ENCODE measurements around the gene MALRD1. TPM values are rescaled to one million over a fixed set of nuclear protein-coding genes. Genes with fewer than 3 reads are reported as not detected.
"Not testable (repeated sequence)": the region's sequence is repeated elsewhere in the genome, so short reads cannot be mapped to it uniquely, and the experiment has no call there.

MALRD1 gene
- polyA plus RNA-seq, 3 donors: 2.0 to 3.7 (median 2.1) TPM

DNA sequence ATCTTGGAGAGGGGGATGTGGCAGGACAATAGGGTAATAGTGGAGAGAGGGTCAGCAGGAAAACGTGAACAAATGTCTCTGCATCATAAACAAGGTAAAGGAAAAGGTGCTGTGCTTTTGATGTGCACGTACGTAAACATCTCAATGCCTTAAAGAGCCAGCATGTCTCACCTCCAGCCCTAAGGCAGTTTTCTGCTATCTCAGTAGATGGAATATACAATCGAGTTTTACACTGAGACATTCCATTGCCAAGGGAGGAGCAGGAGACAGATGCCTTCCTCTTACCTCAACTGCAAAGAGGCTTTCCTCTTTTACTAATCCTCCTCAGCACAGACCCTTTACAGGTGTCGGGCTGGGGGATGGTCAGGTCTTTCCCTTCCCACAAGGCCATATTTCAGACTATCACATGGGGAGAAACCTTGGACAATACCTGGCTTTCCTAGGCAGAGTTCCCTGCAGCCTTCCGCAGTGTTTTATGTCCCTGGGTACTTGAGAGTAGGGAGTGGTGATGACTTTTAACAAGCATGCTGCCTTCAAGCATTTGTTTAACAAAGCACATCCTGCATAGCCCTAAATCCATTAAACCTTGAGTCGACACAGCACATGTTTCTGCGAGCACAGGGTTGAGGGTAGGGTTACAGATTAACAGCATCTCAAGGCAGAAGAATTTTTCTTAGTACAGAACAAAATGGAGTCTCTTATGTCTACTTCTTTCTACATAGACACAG lies 461.6 kb downstream of the MALRD1 start:
- not testable (repeated sequence) for DNase-seq (ENCODE audit: extremely low read depth in 1 of 11, low read depth in 9 of 11, low spot score in 4 of 11)

DNA sequence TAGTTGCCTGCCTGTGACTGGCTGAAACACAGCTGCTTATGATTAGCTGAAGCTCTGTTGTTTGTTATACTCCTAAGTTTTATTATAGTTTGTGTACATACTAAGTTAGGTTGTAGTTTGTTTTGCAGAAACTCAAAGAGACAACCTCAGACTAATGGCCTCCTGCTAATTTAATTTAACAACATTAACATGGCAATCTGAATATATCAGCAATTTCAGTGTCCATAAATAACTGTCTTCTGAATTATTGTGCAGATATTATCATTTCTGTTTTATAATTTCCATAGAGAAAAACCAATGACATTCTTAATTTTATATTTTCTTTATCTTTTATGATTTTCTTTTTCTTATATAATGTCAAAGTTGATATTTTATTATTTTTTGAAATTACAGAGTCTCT lies 469.5 kb downstream of the MALRD1 start:
- no peak for DNase-seq (ENCODE audit: extremely low read depth in 1 of 11, low read depth in 9 of 11, low spot score in 4 of 11)

GRCh38 chr10:19518632-19519031 lies 470.0 kb downstream of the MALRD1 start:
- no peak for DNase-seq (ENCODE audit: extremely low read depth in 1 of 11, low read depth in 9 of 11, low spot score in 4 of 11)

- no peak for DNase-seq (ENCODE audit: extremely low read depth in 1 of 11, low read depth in 9 of 11, low spot score in 4 of 11)
Observed at GRCh38 chr10:19531324-19531723, 482.7 kb downstream of the MALRD1 start.

DNA sequence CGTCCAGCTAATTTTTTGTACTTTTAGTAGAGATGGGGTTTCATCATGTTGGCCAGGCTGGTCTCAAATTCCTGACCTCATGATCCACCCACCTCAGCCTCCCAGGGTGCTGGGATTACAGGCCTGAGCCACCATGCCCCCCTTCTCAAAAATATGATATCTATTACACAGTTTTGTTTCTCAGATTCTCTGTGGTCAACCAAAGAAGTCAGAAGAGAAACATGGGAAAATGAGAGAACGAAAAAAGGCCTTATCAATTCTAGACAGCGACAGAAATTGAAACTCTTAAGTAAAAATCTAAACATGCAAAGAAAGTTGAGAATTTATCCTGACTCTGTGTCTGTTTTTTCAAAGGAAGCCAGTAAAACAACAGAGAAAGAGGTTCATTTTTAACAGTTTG lies 483.8 kb downstream of the MALRD1 start:
- no peak for DNase-seq (ENCODE audit: extremely low read depth in 1 of 11, low read depth in 9 of 11, low spot score in 4 of 11)

DNA sequence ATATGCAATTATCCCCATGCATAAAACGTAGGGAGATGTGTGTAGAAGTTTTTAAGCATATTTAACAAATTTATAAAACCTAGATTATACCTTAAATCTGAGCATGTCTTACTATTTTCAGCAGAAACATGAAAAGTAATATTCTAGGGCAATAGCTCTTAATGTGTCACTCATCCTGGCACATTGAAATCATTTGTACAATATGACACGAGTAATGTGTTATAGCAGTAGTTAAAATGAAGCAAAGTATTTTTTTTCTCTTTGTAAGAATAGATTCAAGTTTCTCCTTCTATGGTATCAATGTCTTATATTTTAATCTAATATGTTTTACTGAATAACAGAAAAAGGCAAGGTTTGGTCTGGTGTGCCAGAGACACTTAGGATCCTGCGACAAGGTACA lies 492.7 kb downstream of the MALRD1 start:
- DNase-seq (ENCODE audit: extremely low read depth in 1 of 11, low read depth in 9 of 11, low spot score in 4 of 11): no peak

DNA sequence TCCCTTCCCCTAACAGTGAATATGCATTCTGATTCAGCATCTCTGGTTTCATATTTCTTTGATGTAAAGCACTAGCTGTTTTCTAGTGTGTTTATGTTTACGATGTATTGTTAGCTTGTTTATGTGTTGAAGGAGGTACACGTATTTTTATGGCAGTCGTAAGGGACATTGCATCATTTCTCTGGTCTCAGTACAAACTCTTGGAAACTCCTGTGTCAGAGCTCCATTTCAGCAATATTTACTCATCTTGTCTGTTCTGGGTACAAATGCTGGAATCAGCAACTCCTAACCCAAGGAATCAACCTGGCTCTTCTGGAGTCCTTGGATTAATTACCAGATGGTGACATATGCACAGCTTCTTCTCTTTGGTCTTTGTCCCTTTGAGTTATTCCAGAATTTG lies 497.6 kb downstream of the MALRD1 start:
- DNase-seq (ENCODE audit: extremely low read depth in 1 of 11, low read depth in 9 of 11, low spot score in 4 of 11): no peak

GRCh38 chr10:19549503-19549902 lies 500.9 kb downstream of the MALRD1 start:
- DNase-seq (ENCODE audit: extremely low read depth in 1 of 11, low read depth in 9 of 11, low spot score in 4 of 11): no peak

- no peak for DNase-seq (ENCODE audit: extremely low read depth in 1 of 11, low read depth in 9 of 11, low spot score in 4 of 11)
Observed at GRCh38 chr10:19556666-19557065, 508.1 kb downstream of the MALRD1 start.

DNA sequence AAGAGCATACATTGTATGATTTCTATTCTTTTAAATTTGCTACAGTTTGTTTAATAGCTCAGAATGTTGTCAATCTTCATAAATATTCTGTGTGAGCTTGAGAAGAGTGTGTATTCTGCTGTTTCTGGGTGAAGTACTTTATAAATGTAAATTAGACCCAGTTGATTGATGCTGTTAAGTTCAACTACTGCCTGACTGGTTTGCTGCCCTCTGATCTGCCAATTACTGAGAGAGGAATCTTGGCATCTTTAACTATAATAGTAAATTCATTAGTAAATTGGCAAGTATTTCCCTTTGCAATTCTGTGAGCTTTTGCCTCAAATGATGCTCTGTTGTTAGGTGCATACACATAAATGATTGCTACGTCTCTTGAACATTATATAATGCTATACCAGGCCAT lies 512.6 kb downstream of the MALRD1 start:
- DNase-seq (ENCODE audit: extremely low read depth in 1 of 11, low read depth in 9 of 11, low spot score in 4 of 11): no peak

DNA sequence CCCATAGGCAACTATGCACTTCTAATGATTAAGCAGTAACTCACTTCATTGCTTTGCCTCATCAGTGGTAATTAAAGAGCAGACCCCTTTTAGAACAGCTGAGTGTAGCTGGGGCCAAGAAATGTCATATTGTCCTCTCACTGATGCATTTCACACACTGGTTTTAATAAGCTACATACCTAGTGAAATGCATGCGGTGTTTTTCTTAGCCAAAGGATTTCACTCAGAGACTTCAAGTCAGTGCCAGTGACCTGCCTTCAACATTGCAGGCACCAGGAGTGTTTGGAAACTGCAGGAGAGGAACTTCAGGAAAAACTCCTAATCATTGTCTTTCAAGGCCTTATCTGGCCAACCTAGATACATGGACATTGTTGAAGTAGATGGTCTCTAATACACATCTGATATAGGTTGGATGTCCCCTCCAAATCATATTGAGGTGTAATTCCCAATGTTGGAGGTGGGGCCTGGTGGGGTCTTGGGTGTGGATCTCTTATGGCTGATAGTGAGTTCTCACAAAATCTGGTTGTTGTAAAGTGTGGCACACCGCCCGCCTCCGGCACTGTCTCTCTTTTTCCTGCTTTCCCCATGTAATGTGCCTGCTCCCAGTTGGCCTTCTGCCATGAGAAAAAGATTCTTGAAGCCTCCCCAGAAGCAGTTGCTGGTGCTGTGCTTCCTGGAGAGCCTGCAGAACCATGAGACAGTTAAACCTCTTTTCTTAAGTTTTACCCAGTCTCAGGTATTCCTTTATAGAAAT lies 515.0 kb downstream of the MALRD1 start:
- no peak for DNase-seq (ENCODE audit: extremely low read depth in 1 of 11, low read depth in 9 of 11, low spot score in 4 of 11)

DNA sequence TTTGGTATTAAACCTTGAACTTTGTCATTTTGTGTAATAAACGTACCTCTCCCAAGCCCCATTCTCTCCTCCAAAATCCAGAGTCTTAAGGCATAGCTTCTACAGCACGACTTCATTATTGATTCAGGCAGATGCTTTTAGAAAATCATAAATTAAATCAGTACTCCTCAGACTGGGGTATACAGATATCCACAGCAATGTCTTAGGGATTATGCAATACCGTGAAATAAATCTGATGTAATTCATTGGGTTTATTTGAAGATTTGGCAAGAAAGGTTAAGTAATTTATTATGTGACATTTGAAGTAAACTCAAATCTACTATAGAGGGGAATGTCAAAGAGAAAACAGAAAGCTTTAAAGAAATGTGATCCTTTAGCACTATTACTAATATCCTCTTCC lies 521.5 kb downstream of the MALRD1 start:
- no peak for DNase-seq (ENCODE audit: extremely low read depth in 1 of 11, low read depth in 9 of 11, low spot score in 4 of 11)

GRCh38 chr10:19570991-19571390 lies 522.4 kb downstream of the MALRD1 start:
- DNase-seq (ENCODE audit: extremely low read depth in 1 of 11, low read depth in 9 of 11, low spot score in 4 of 11): no peak

GRCh38 chr10:19572056-19572455 lies 523.5 kb downstream of the MALRD1 start:
- DNase-seq (ENCODE audit: extremely low read depth in 1 of 11, low read depth in 9 of 11, low spot score in 4 of 11): no peak

DNA sequence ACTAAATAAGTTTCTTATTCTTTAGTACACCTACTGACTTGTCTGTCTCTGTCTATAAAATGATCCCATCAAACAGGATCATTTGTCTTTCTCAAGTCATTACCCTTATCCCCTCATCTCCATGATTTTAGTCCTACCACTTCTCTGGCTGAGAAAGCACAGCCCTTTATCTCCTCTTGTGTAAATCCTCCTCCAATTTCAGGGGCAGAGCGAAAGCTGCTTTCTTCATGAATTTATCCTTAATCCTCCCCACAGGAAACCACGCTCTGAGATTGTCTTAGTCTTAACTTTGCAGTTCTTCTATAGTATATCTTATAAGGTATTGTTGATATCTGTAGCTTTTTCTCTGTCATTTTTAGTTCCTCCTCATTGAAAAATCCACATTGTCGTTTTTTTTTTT lies 528.0 kb downstream of the MALRD1 start:
- no peak for DNase-seq (ENCODE audit: extremely low read depth in 1 of 11, low read depth in 9 of 11, low spot score in 4 of 11)

DNA sequence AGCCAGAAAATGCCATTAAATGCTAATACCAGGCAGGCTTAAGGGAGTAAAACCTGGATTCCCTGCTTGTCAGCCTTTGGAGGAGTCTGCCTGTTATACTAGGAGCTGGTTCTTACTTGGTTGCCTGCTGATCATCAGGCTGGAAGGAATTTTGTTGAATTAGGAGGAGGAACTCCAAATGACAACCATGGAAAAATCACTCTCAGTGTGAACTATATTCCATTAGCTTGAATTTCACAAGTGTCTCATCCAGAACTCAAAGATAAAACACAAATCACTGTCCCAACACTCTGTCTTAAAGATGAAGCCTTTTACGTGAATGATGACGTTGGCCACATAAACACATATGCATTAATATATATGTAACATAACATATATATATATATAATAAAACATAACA lies 528.8 kb downstream of the MALRD1 start:
- no peak for DNase-seq (ENCODE audit: extremely low read depth in 1 of 11, low read depth in 9 of 11, low spot score in 4 of 11)

- no peak for DNase-seq (ENCODE audit: extremely low read depth in 1 of 11, low read depth in 9 of 11, low spot score in 4 of 11)
Observed at GRCh38 chr10:19577807-19578206, 529.2 kb downstream of the MALRD1 start.

- DNase-seq (ENCODE audit: extremely low read depth in 1 of 11, low read depth in 9 of 11, low spot score in 4 of 11): no peak
Observed at GRCh38 chr10:19578571-19578970, 530.0 kb downstream of the MALRD1 start.

GRCh38 chr10:19579761-19580545 lies 531.4 kb downstream of the MALRD1 start:
- DNase-seq (ENCODE audit: extremely low read depth in 1 of 11, low read depth in 9 of 11, low spot score in 4 of 11): no peak

DNA sequence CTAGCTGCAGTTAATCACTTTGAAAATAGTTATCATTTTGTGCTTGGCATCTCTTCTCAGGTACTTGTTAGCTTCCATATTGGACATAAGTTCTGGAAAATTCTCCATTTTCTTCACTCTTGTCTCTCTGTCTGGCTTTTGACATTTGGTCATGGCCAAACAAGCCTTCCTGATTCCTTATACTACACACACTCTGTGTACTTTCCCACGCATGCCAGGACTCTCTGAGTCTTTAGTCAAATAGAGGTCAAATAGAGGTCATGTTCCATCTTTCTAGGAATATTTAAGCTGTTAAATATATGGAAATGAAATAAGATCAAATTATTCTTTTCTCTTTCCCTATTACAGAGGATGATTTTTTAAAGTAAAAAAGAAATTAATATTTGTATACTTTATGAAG lies 532.1 kb downstream of the MALRD1 start:
- no peak for DNase-seq (ENCODE audit: extremely low read depth in 1 of 11, low read depth in 9 of 11, low spot score in 4 of 11)

Measured in renal cortex interstitium (tissue), 11 donors.